ENCODE results near the gene TAAR6. TPM values are rescaled to one million over a fixed set of nuclear protein-coding genes. Genes with fewer than 3 reads are reported as not detected.

The TAAR6 gene
- total RNA-seq, 1 experiment from 2014 or later: not detected

GRCh38 chr6:132568611-132569010 lies 1.5 kb upstream of the TAAR6 start:
- H3K9me3 Mint-ChIP-seq: no peaks in the 10 kb centered on the region
- H3K27ac Mint-ChIP-seq: no peak overlapping the region
- no peak for ATAC-seq
- CTCF ChIA-PET: no interaction called here
- DNase-seq (ENCODE audit: low spot score): no peak
- TF ChIP-seq MLX (CRISPR knock-in tag; IDR thresholded peaks at IDR 0.05) (no peak), ZNF281 (CRISPR knock-in tag; IDR thresholded peaks at IDR 0.05) (no peak), ZNF416 (CRISPR knock-in tag; IDR thresholded peaks at IDR 0.05) (no peak), ZNF121 (CRISPR knock-in tag; IDR thresholded peaks at IDR 0.05) (no peak), GTF2I (CRISPR knock-in tag; conservative IDR thresholded peaks at IDR 0.05) (no peak), USF1 (CRISPR knock-in tag; IDR thresholded peaks at IDR 0.05) (no peak), PRRX2 (CRISPR knock-in tag; IDR thresholded peaks at IDR 0.05) (no peak), RELA (CRISPR knock-in tag; IDR thresholded peaks at IDR 0.05; ENCODE audit: borderline replicate concordance) (no peak), E2F1 (CRISPR knock-in tag; IDR thresholded peaks at IDR 0.05) (no peak), ETV6 (CRISPR knock-in tag; IDR thresholded peaks at IDR 0.05) (no peak), FOXK1 (CRISPR knock-in tag; IDR thresholded peaks at IDR 0.05) (no peak), ZBTB43 (CRISPR knock-in tag; IDR thresholded peaks at IDR 0.05) (no peak)
- TF ChIP-seq, protein P1, sequence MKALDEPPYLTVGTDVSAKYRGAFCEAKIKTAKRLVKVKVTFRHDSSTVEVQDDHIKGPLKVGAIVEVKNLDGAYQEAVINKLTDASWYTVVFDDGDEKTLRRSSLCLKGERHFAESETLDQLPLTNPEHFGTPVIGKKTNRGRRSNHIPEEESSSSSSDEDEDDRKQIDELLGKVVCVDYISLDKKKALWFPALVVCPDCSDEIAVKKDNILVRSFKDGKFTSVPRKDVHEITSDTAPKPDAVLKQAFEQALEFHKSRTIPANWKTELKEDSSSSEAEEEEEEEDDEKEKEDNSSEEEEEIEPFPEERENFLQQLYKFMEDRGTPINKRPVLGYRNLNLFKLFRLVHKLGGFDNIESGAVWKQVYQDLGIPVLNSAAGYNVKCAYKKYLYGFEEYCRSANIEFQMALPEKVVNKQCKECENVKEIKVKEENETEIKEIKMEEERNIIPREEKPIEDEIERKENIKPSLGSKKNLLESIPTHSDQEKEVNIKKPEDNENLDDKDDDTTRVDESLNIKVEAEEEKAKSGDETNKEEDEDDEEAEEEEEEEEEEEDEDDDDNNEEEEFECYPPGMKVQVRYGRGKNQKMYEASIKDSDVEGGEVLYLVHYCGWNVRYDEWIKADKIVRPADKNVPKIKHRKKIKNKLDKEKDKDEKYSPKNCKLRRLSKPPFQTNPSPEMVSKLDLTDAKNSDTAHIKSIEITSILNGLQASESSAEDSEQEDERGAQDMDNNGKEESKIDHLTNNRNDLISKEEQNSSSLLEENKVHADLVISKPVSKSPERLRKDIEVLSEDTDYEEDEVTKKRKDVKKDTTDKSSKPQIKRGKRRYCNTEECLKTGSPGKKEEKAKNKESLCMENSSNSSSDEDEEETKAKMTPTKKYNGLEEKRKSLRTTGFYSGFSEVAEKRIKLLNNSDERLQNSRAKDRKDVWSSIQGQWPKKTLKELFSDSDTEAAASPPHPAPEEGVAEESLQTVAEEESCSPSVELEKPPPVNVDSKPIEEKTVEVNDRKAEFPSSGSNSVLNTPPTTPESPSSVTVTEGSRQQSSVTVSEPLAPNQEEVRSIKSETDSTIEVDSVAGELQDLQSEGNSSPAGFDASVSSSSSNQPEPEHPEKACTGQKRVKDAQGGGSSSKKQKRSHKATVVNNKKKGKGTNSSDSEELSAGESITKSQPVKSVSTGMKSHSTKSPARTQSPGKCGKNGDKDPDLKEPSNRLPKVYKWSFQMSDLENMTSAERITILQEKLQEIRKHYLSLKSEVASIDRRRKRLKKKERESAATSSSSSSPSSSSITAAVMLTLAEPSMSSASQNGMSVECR (CRISPR knock-in tag; IDR thresholded peaks at IDR 0.05; ENCODE audit: borderline replicate concordance): no peak
- TF ChIP-seq, protein P2, sequence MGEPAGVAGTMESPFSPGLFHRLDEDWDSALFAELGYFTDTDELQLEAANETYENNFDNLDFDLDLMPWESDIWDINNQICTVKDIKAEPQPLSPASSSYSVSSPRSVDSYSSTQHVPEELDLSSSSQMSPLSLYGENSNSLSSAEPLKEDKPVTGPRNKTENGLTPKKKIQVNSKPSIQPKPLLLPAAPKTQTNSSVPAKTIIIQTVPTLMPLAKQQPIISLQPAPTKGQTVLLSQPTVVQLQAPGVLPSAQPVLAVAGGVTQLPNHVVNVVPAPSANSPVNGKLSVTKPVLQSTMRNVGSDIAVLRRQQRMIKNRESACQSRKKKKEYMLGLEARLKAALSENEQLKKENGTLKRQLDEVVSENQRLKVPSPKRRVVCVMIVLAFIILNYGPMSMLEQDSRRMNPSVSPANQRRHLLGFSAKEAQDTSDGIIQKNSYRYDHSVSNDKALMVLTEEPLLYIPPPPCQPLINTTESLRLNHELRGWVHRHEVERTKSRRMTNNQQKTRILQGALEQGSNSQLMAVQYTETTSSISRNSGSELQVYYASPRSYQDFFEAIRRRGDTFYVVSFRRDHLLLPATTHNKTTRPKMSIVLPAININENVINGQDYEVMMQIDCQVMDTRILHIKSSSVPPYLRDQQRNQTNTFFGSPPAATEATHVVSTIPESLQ (CRISPR knock-in tag; IDR thresholded peaks at IDR 0.05): no peak
- H3K36me3 Mint-ChIP-seq: no peaks in the 10 kb centered on the region
- POLR2A ChIA-PET: no interaction called here
- H3K4me1 Mint-ChIP-seq: peaks cover 38% of the 10 kb centered on the region
- no peak overlapping the region for H3K4me3 Mint-ChIP-seq
- no peaks in the 10 kb centered on the region for H3K27me3 Mint-ChIP-seq (ENCODE audit: low read depth)

Measured in WTC11 (cell line).